ENCODE measurements around the gene MACROH2A1.

Gene MACROH2A1

DNA sequence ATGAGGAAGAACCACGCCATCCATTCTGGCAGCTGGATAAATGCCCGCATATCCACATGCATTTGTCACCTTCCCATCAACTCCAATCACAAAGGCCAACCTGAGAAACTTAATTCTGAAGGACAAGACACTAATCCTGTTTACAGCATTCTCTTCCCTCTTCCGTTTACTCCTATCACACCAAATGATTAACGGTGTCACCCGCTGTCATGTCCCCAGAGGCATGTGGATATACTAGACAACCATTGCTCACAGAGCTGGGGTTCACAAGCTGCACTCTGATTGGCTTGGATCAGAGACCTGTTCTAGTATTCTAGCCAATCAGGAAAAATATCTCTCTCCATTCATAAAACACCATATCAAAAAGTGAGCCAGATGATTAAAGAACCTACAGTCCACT lies 3.6 kb downstream of the MACROH2A1 start:
- TF ChIP-seq, protein P1, sequence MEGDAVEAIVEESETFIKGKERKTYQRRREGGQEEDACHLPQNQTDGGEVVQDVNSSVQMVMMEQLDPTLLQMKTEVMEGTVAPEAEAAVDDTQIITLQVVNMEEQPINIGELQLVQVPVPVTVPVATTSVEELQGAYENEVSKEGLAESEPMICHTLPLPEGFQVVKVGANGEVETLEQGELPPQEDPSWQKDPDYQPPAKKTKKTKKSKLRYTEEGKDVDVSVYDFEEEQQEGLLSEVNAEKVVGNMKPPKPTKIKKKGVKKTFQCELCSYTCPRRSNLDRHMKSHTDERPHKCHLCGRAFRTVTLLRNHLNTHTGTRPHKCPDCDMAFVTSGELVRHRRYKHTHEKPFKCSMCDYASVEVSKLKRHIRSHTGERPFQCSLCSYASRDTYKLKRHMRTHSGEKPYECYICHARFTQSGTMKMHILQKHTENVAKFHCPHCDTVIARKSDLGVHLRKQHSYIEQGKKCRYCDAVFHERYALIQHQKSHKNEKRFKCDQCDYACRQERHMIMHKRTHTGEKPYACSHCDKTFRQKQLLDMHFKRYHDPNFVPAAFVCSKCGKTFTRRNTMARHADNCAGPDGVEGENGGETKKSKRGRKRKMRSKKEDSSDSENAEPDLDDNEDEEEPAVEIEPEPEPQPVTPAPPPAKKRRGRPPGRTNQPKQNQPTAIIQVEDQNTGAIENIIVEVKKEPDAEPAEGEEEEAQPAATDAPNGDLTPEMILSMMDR (IDR thresholded peaks at IDR 0.05; ENCODE audit: low read depth, low read length): no peak
- H3K4me3 ChIP-seq (ENCODE audit: low read depth, low read length): no peak overlapping the region

DNA sequence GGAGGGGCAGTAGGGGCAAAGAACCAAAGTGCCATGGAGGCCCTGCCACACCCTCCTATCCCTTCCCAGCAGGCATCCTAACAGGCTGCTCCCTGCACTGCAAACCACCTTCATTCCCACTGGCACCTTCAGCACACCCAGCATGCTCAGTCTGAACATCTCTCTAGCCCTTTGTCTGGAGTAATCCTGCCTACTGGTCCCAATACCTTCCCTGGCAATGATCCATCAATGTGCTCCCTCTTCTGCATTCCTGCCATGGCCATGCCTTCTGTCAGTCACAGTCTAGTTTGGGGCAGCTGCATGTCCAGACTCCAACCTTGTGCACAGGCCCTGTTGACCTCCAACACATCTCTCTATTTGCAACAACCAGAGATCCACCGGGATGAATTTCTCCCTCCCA lies 4.9 kb downstream of the MACROH2A1 start:
- TF ChIP-seq, protein P1 (IDR thresholded peaks at IDR 0.05; ENCODE audit: low read depth, low read length): no peak
- H3K4me3 ChIP-seq (ENCODE audit: low read depth, low read length): no peak overlapping the region

DNA sequence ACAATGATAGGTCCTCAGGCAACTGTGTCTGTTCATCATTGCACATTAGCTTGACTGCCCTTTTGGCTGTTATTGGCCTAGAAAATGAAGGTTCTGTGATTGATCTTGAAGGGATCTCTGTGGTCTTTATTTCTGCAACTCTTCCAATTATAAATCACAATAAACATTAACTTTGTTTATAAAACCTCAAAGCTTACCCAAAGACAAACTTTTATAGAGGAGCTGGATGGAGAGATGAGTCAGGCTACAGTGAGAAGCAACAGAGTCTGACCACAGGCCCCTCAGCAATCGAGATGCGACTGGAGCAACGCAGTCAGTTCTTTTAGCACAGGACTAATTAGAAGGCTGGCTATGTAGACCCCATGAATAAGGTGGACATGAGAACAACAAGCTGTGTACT lies 5.3 kb downstream of the MACROH2A1 start:
- TF ChIP-seq, protein P1 (IDR thresholded peaks at IDR 0.05; ENCODE audit: low read depth, low read length): no peak
- H3K4me3 ChIP-seq (ENCODE audit: low read depth, low read length): no peak overlapping the region

DNA sequence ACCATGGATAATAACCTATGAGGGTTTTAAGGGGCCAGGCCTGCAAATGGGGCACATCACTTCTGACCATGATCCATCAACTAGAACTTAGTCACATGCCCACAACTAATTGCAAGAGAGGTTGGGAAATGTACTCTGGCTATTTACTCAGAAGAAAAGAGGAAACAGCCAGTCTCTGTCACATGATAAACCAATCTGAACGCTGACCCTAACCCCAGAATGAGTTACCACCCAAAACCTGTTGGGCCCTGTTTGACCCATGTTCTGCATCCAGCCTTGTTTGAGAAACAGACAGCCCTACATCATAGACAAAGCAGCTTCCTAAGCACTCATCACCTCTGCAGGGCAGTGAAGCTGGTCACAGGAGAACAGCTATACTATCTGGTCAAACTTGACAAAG lies 5.8 kb downstream of the MACROH2A1 start:
- H3K4me3 ChIP-seq (ENCODE audit: low read depth, low read length): no peak overlapping the region
- TF ChIP-seq, protein P1 (IDR thresholded peaks at IDR 0.05; ENCODE audit: low read depth, low read length): no peak

DNA sequence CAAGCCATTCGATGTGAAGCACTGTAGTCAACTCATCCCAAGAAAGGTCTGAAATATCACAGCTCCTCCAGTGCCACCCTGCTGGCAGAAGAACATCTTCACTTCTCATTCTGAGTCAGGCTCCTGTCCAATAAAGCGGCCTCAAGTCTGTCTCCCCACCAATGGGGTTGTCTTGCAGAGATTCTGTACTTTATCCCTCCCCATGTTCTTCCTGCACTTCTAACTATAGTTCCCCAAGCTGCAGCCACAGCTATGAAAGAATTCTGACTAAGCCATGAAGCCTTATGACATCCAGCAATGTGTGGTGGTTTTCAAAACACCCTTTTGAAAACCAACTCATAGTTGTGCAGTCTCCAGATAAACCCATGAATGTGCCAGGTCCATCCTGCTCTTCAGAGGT lies 6.8 kb downstream of the MACROH2A1 start:
- TF ChIP-seq, protein P1 (IDR thresholded peaks at IDR 0.05; ENCODE audit: low read depth, low read length): no peak
- H3K4me3 ChIP-seq (ENCODE audit: low read depth, low read length): no peak overlapping the region

DNA sequence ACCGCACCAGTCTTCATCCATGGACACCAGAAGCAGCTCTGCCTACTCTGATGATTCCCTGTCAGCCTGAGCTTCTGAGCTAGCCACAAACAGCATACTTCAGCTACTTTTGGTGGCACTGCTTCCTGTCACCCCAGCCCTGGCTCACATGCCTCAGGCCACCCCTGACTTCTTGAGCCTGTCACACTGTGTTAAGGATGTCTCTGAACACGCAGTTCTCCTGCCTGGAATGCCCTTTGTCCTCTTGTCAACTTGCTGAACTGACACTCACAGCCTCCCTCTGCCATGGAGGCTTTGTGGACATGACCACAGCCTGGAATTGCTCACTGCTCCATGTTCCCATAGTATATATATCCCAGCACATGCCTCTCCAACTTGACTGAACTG lies 7.2 kb downstream of the MACROH2A1 start:
- TF ChIP-seq, protein P1 (IDR thresholded peaks at IDR 0.05; ENCODE audit: low read depth, low read length): no peak
- H3K4me3 ChIP-seq (ENCODE audit: low read depth, low read length): no peak overlapping the region

DNA sequence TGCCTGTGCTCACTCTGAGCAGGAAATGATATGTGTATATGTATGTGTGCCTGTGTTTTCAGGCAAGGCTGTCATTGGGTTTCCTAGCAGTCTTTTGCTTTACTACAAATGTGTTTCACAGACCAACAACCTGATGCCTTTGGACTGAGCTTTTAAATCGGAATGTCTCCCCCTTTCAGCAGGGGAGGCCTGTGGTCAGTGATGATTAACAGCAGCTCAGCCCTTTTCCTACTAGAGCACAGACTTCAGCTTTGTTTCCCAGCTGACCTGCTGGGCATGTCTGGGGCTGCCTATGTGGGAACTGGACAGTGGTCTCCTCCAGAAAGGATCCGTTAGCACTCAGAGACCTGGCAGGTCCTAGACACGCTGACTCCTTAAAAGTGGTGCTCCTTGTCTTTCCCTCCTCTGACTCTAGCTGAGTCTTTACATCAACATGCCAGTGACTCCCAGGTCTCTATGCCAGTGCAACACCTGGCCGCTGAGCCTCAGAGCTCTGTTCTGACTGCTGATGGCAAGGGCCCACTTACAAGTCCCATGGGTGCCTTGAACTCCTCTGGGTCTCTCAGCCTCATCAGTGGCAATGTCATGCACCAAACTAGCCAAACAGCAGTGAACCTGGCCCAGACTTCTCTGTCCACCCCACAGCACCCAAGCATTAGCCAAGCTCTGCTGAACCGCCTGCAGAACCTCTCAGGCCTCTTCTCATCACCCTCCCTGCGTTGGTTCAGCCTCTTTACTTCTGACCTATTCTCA lies 7.7 kb downstream of the MACROH2A1 start:
- TF ChIP-seq, protein P1 (IDR thresholded peaks at IDR 0.05; ENCODE audit: low read depth, low read length): no peak
- no peak overlapping the region for H3K4me3 ChIP-seq (ENCODE audit: low read depth, low read length)

Measured in WI38 (cell line).